Mesenteric fat pad (tissue), 1 donor: Measurements from ENCODE around the gene TNFRSF13B. TPM values are rescaled to one million over a fixed set of nuclear protein-coding genes. Genes with fewer than 3 reads are reported as not detected.
"Not testable (repeated sequence)": the region's sequence is repeated elsewhere in the genome, so short reads cannot be mapped to it uniquely, and the experiment has no call there.

Source experiments
- DNase-seq: peaks from one replicate; pipeline ENCODE4 v3.0.0-alpha.2; 2020; ENCODE audit warnings: low spot score
- long read RNA-seq: library from polyadenylated mRNA; unstranded; transcript quantifications from one replicate; pipeline ENCODE4 v2.0.0, GENCODE V29; 2020
- total RNA-seq: library from RNA; stranded (reverse); fragmentation: NEBNext Ultra II Directional; extraction: Animal tissue kit (Norgen Biotek cat#: 25700); gene quantifications from one replicate; pipeline ENCODE4 v1.2.1, GENCODE V29; 2021
- donor health status: DM: yes; HTN: yes; CAD: no.

The TNFRSF13B gene
- total RNA-seq = not detected
- long read RNA-seq = 0 reads

GRCh38 chr17:16971458-16972338 is at the start of gene TNFRSF13B:
Gene TNFRSF13B, minus strand, starts transcription at chr17:16972118. Its CDS starts 43 bp downstream, at chr17:16972075.
- peak; percentile 79 for DNase-seq

- DNase-seq = no peak
Observed at GRCh38 chr17:17021194-17021863, 49.4 kb upstream of the TNFRSF13B start.

DNA sequence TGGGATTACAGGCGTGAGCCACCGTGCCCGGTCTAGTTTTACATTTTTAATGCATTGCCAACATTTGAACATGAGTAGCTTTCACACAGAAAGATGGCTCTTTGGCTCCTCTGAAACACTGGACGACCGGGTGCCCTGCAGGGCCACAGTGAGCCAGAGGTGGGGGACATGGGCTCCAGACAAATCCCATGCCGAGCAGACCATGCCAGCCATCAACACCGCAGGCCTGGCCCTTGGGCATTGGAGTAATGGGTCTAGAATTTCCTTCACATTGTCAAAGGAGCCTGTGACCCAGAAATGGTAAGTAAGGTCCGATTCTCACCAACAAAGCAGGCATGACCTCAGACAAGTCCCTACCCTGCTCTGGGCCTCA is 48.9 kb upstream of the TNFRSF13B start:
- no peak for DNase-seq

DNA sequence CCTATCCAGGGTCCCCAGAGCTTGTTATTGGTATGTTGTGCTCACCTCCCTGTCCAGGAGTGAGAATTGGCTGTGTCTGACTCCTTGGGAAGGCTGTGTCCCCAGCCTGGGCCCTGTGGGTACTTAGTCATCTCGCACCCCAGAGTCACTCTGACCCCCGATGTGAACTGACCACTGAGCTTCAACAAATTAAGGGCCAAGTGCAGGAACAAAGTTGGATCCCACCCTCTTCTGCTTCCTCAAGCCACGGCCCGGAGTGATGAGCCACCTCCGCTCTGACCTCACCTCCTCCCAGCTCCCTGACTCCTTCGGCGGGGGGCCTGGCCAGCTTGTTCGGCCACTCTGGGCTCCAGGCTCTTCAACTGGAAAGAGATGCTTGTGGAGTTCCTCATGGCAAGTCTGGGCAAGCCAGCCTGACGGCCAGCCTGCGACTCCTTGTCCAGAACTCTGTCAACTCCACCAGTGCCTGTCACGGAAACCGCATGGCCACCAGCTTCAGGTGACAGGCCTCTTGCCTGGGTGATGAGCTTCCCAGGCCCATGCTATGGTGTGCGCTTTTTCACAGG is 48.1 kb upstream of the TNFRSF13B start:
- no peak for DNase-seq

- DNase-seq = no peak
Observed at GRCh38 chr17:17019430-17019762, 47.5 kb upstream of the TNFRSF13B start.

- no peak for DNase-seq
Observed at GRCh38 chr17:17018612-17019429, 46.9 kb upstream of the TNFRSF13B start.

DNA sequence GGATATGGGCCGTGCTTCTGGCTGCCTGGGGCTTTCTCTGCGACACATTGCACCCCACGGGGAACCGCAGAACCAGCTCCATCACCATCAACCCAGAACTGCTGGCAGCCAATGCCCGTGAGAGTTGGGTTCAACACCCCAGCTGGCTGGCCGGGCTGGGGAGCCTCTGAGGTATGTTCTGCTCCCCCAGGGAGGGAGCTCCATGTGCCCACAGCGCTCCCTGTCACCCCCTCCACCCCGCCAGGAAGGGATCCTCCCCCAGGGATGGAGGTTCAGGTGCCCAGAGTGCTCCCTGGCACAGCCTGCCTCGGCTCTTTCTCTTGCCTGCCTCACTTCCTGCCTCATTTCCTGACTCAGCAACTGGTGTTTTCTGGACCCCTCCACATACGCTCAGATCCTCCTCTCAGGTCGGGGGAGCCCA is 46.1 kb upstream of the TNFRSF13B start:
- no peak for DNase-seq

DNA sequence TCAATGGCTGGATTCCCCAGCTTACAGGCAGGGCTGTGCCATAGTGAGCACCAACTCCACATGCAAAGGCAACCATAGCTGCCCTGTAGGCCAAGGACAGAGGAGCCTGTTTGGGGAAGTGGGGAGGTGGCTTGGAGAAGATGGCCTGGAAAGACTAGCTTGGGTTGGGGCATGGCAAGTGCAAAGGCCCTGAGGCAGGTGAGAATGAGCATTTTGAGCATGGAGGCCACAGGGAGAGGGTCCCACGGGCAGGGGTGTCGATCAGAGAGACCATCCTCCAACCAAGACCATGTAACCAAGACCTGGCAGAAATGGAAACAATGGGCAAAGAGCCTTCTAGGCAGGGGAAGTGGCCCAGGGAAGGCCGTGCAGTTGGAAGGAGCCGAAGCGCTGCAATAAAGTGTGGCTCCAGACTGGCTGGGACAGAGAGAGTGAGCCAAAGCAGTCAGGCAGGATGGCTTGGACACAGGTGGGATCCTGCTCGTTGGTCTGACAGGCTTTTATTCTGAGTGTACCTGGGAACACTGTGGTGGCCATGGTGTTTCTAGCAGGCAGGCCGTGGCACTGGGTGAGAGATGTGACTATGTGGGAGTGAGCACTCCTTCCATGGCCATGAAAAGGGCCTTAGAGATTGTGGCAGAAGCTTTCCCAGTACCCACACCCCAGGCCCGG is 45.6 kb upstream of the TNFRSF13B start:
- no peak for DNase-seq

- peak; percentile 45 for DNase-seq
Observed at GRCh38 chr17:17016199-17017197, 44.6 kb upstream of the TNFRSF13B start.

DNA sequence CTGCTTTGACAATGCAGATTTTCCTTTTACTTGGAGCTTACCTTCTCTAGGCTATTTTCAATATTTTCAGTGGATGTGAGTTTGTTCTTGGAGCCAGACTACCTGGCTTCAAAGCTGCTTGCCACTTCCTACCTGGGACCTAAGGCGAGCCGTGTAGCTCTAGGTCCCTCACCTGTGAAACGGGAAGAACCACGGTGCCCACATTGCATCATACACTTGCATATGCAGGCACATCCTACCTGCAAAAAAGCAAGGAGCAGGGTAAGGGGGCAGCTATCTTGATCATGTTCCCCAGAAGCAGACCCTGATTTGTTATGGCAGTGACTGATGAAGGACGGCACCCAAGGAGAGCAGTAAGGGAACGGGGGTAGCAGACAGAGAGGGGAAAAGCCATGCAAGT is 43.3 kb upstream of the TNFRSF13B start:
- peak; percentile 24 for DNase-seq

- DNase-seq = not testable (repeated sequence)
Observed at GRCh38 chr17:17014748-17015124, 42.8 kb upstream of the TNFRSF13B start.

GRCh38 chr17:17013828-17014747 is 42.2 kb upstream of the TNFRSF13B start:
- DNase-seq = peak; percentile 73

DNA sequence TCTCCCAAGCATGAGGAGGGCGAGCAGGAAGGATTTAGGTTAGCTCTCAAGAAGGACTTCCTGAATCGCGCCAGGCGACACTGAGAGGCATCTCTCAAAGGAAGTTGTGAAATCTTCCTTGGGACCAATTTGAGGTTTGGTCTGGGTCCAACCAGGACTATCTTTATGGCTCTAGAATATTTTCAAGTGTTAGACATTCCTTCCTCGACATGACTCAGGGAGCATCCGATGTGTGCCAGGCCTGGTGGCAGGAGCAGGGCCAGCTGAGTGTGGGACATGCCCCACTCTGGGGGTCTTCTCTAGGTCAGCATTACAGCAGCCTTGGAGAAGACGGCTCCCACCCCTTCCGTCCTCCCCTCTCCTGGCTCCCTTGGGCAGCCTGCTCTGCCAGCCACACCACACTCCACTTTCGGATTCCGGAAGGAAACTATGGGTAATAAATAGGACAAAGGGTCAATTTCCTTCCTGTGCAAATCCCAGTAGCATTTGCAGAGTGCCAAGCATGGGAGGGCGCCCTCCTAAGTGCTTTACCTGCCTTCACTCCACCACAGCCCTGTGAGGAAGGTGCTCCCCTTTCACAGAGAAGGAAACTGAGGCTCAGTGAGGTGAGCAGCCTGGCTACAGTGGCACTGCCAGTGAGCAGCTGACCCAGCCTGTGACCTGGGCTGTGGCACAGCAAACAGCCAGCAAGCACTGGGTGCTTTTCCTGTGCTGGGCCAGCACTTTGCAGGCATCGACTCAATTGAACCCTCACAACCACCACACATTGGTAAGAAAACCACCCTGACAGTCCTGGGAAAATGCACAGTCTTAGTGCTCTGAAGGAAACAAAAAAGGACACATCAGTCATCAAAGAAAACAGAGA is 39.4 kb upstream of the TNFRSF13B start:
- peak; percentile 87 for DNase-seq

GRCh38 chr17:17010545-17011034 is 38.7 kb upstream of the TNFRSF13B start:
- DNase-seq = peak; percentile 83

GRCh38 chr17:17009972-17010371 is 38.1 kb upstream of the TNFRSF13B start:
- DNase-seq = not testable (repeated sequence)

GRCh38 chr17:17008621-17009397 is 36.9 kb upstream of the TNFRSF13B start:
- not testable (repeated sequence) for DNase-seq
